CD4-positive, alpha-beta T cell (primary cell): ENCODE results near the gene TGFBI. TPM values are rescaled to one million over a fixed set of nuclear protein-coding genes. Genes with fewer than 3 reads are reported as not detected.

Experiments
- ATAC-seq: fragments of 200-7000 bp; cut with Tn5 transposase; one replicate; pipeline ENCODE4 v1.10.0; 2022; ENCODE audit warnings: mild to moderate bottlenecking; ENCODE audit not compliant: poor library complexity
- CTCF ChIA-PET: fragments of 350-600 bp; sonication (Branson Sonifier 250); formaldehyde crosslinking; loops from one replicate; lab custom pipeline; 2021; ENCODE audit warnings: antibody characterized with exemption, inconsistent platforms; lab: Charles Lee
- POLR2A ChIA-PET: fragments of 350-600 bp; sonication (Branson Sonifier 250); formaldehyde crosslinking; loops from one replicate; lab custom pipeline; 2021; ENCODE audit warnings: antibody characterized with exemption, inconsistent platforms; lab: Charles Lee
- DNase-seq, 14 experiments: peaks; one replicate each; pipeline ENCODE4 v3.0.0-alpha.2; 2013 to 2020; ENCODE audit warnings: mixed read lengths in 2 of 14
- H3K27ac ChIP-seq, 2 donors: one replicate each; pipeline versions ENCODE4 v1.5.1 to v1.7.0; 2013; ENCODE audit warnings: low read length in 2 of 2, low read depth in 1 of 2, mild to moderate bottlenecking in 1 of 2
- H3K27me3 ChIP-seq, 2 experiments: 1 replicate in 1 of 2; 2 replicates in 1 of 2; pipeline versions ENCODE4 v1.6.1 to v1.7.0; 2013; ENCODE audit warnings: low read length in 2 of 2, control low read depth in 1 of 2, mild to moderate bottlenecking in 1 of 2, moderate library complexity in 1 of 2; ENCODE audit not compliant: insufficient read depth in 2 of 2, control insufficient read depth in 1 of 2
- H3K36me3 ChIP-seq: one replicate; pipeline ENCODE4 v1.6.1; 2013; ENCODE audit warnings: low read length, control low read depth; ENCODE audit not compliant: insufficient read depth
- H3K4me1 ChIP-seq: one replicate; pipeline ENCODE4 v1.6.1; 2013; ENCODE audit warnings: low read length, control low read depth; ENCODE audit not compliant: insufficient read depth
- H3K4me3 ChIP-seq: one replicate; pipeline ENCODE4 v1.5.1; 2013; ENCODE audit warnings: mild to moderate bottlenecking, low read length, moderate library complexity
- H3K9me3 ChIP-seq, 2 experiments: 1 replicate in 1 of 2; 2 replicates in 1 of 2; pipeline versions ENCODE4 v1.6.1 to v1.7.0; 2013; ENCODE audit warnings: low read length in 2 of 2, mild to moderate bottlenecking in 2 of 2, control low read depth in 1 of 2, moderate library complexity in 1 of 2; ENCODE audit not compliant: control insufficient read depth in 1 of 2, insufficient read depth in 1 of 2
- H3K27ac Mint-ChIP-seq: one replicate; pipeline ENCODE4 v1.8.0; 2020; ENCODE audit warnings: mixed read lengths
- H3K27me3 Mint-ChIP-seq: one replicate; pipeline ENCODE4 v1.8.0; 2021; ENCODE audit warnings: mixed read lengths
- H3K36me3 Mint-ChIP-seq: one replicate; pipeline ENCODE4 v1.8.0; 2021; ENCODE audit warnings: low read depth, mixed read lengths
- H3K4me1 Mint-ChIP-seq: one replicate; pipeline ENCODE4 v1.8.0; 2021; ENCODE audit warnings: low read depth, mixed read lengths
- H3K4me3 Mint-ChIP-seq: one replicate; pipeline ENCODE4 v1.8.0; 2020; ENCODE audit warnings: mild to moderate bottlenecking, mixed read lengths
- H3K9me3 Mint-ChIP-seq: one replicate; pipeline ENCODE4 v1.8.0; 2020; ENCODE audit warnings: mixed read lengths
- intact Hi-C, 2 experiments: fragments of 100-400 bp; cut with DNase I in 1 of 2; cut with micrococcal nuclease in 1 of 2; formaldehyde crosslinking; loops; one replicate each; pipeline versions ENCODE4 v1.15.1 to v1.9.0; 2023 to 2025; cut with DNase I, micrococcal nuclease
- total RNA-seq, 174 experiments: library from RNA in 2 of 174; stranded (reverse) in 2 of 174; gene quantifications; one replicate each; pipeline ENCODE4 v1.2.3 and lab custom pipeline; 2021 to 2026
- TF ChIP-seq, protein P1 (sequence below): fragments of 200-600 bp; IDR thresholded peaks from one replicate; pipeline ENCODE4 v1.8.0; 2022; ENCODE audit warnings: antibody characterized with exemption, mild to moderate bottlenecking

Gene TGFBI
- total RNA-seq, 2 experiments from 2014 or later: 4.8 to 5.9 TPM

DNA sequence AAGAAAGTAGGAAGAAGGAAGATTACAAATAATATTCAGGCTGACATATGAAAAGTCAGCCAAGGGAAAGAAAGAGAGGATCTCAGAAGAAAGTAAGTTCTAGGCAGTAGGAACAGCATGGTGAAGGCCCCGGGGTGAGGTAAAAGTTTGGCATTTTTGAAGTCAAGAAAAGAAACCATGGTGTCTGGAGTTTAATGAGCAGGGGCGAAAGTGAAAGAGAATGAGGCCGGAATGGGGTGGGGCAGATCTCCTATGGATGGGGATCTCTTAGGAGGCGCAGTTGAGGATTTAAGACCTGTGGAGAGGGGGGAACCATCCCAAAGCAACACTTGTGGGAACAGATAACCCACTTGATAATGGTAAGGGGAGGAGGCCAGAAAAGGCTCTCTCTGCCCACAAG lies 61.5 kb downstream of the TGFBI start:
- DNase-seq: no peak
- H3K36me3 ChIP-seq: no peaks in the 10 kb centered on the region
- no peaks in the 10 kb centered on the region for H3K9me3 ChIP-seq
- H3K27me3 Mint-ChIP-seq: peaks cover 16% of the 10 kb centered on the region
- no peak overlapping the region for H3K4me3 ChIP-seq
- H3K9me3 Mint-ChIP-seq: no peaks in the 10 kb centered on the region
- H3K27ac Mint-ChIP-seq: no peak overlapping the region
- peaks cover 0 to 5% of the 10 kb centered on the region in 2 experiments for H3K27me3 ChIP-seq
- TF ChIP-seq, protein P1, sequence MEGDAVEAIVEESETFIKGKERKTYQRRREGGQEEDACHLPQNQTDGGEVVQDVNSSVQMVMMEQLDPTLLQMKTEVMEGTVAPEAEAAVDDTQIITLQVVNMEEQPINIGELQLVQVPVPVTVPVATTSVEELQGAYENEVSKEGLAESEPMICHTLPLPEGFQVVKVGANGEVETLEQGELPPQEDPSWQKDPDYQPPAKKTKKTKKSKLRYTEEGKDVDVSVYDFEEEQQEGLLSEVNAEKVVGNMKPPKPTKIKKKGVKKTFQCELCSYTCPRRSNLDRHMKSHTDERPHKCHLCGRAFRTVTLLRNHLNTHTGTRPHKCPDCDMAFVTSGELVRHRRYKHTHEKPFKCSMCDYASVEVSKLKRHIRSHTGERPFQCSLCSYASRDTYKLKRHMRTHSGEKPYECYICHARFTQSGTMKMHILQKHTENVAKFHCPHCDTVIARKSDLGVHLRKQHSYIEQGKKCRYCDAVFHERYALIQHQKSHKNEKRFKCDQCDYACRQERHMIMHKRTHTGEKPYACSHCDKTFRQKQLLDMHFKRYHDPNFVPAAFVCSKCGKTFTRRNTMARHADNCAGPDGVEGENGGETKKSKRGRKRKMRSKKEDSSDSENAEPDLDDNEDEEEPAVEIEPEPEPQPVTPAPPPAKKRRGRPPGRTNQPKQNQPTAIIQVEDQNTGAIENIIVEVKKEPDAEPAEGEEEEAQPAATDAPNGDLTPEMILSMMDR: no peak
- ChIA-PET CTCF (no interaction called here), POLR2A (no interaction called here)
- no peak overlapping the region for H3K27ac ChIP-seq
- no peak overlapping the region for H3K4me3 Mint-ChIP-seq
- no peaks in the 10 kb centered on the region for H3K4me1 ChIP-seq
- no peak for ATAC-seq
- H3K4me1 Mint-ChIP-seq: no peaks in the 10 kb centered on the region
- intact Hi-C loops: no loop called here
- H3K36me3 Mint-ChIP-seq: no peaks in the 10 kb centered on the region

DNA sequence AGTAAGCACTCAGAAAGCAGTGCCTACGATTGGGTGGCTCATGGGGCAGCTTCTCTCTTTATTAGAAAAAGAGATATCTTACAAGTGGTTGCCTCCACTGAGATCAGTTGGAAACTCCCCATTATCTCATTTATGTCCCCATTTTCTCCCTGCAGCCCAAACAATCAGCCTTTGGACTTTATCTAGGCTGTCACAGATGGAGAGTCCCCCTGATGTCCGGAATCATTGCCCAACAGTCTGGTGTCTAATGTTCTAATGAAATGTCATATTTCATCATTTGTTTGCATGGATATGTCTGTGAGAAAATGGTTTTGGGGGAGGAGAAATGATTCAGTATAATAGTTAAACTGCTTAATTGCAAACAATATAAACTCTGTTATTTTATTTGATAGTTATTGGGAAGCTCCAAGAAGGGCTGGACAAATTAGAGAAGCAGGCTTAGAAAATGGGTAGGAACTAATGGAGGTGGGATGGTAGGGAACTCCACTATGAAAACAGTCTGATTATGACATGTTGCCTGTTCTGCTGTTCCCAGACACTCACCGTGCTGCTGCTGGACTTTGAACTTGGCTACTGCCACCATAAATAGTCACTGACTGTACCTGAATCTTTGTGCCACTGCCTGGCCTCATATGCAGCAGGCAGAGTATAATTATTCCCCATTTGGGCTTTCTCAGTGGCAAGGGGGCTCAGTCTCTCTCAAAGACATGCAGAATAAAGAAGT lies 65.6 kb downstream of the TGFBI start:
- no peak for ATAC-seq
- H3K27me3 Mint-ChIP-seq: peaks cover 18% of the 10 kb centered on the region

DNA sequence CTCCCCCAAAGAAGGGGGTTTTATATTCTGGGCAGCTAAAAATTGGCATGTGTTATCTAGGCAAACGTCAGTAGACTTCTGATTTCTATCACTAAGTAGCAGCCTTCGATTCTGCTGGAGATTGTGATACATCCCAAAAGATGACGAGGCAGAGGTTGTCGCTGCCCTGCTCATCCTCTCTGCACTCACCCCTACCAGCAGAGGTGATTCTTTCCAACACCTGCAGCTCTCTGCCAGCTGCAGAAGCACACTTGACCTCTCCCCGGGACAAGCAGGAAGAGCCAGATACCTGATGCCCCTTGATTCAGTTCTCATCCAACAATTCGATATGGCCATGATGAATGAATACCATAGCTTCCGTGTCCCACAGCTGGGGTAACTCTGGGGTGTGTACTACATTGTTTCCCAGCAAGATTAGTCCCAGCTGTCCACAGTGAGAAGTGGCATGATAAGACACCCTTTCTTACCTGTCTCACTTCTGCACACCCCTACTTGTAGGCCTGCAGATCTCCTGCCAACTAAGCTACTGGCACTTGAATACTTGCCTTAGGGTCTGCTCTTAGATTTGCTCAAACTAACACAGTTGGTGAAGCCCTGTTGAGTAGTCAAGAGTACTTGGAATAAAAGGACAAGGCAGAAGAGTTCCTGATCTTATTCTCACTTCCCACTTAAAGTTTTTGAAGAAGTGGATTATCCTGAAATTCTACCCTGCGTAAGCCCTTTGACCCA lies 66.3 kb downstream of the TGFBI start:
- no peak overlapping the region for H3K27ac Mint-ChIP-seq
- H3K4me3 Mint-ChIP-seq: no peak overlapping the region
- no peak overlapping the region for H3K27ac ChIP-seq
- TF ChIP-seq, protein P1: no peak
- no peaks in the 10 kb centered on the region for H3K4me1 ChIP-seq
- H3K27me3 Mint-ChIP-seq: peaks cover 18% of the 10 kb centered on the region
- POLR2A ChIA-PET: no interaction called here
- H3K9me3 ChIP-seq: no peaks in the 10 kb centered on the region
- no peaks in the 10 kb centered on the region for H3K4me1 Mint-ChIP-seq
- no peaks in the 10 kb centered on the region for H3K36me3 ChIP-seq
- ATAC-seq (no peak), DNase-seq (no peak)
- no peaks in the 10 kb centered on the region for H3K9me3 Mint-ChIP-seq
- CTCF ChIA-PET: no interaction called here
- intact Hi-C loops: no loop called here
- no peaks in the 10 kb centered on the region for H3K36me3 Mint-ChIP-seq
- H3K27me3 ChIP-seq: peaks cover 0 to 12% of the 10 kb centered on the region in 2 experiments
- no peak overlapping the region for H3K4me3 ChIP-seq

More for the DNA sequence above, 65.6 kb downstream of the TGFBI start:
- H3K9me3 ChIP-seq: no peaks in the 10 kb centered on the region
- no peaks in the 10 kb centered on the region for H3K36me3 ChIP-seq
- TF ChIP-seq, protein P1: no peak
- H3K27ac ChIP-seq: no peak overlapping the region
- no peaks in the 10 kb centered on the region for H3K9me3 Mint-ChIP-seq
- H3K4me3 ChIP-seq: no peak overlapping the region
- peaks cover 0 to 12% of the 10 kb centered on the region in 2 experiments for H3K27me3 ChIP-seq
- no peak overlapping the region for H3K27ac Mint-ChIP-seq
- no peak overlapping the region for H3K4me3 Mint-ChIP-seq
- intact Hi-C loops: no loop called here
- H3K36me3 Mint-ChIP-seq: no peaks in the 10 kb centered on the region
- CTCF ChIA-PET: no interaction called here
- no peaks in the 10 kb centered on the region for H3K4me1 ChIP-seq
- POLR2A ChIA-PET: no interaction called here
- H3K4me1 Mint-ChIP-seq: no peaks in the 10 kb centered on the region
- DNase-seq: no peak
